Astrocyte (in vitro differentiated cells and primary cell): Measurements from ENCODE around the gene ERG28. TPM values are rescaled to one million over a fixed set of nuclear protein-coding genes. Genes with fewer than 3 reads are reported as not detected.

Experiments used
- DNase-seq: peaks from one replicate; pipeline ENCODE4 v3.0.0-alpha.2; 2010; ENCODE audit warnings: low read depth
- FAIRE-seq: peaks from 2 replicates; lab custom pipeline; 2011; peaks lifted over from hg19 to GRCh38; lab: Jason Lieb, UNC
- H2AFZ ChIP-seq: 2 replicates; pipeline ENCODE4 v1.6.0; 2012; ENCODE audit warnings: low read depth, low read length, inconsistent platforms
- H3K27ac ChIP-seq: 2 replicates; pipeline ENCODE4 v1.5.1; 2011; ENCODE audit warnings: low read depth, low read length, inconsistent platforms
- H3K27me3 ChIP-seq: 2 replicates; pipeline ENCODE4 v1.6.0; 2011; ENCODE audit warnings: low read length, inconsistent platforms; ENCODE audit not compliant: insufficient read depth
- H3K36me3 ChIP-seq: 2 replicates; pipeline ENCODE4 v1.5.1; 2011; ENCODE audit warnings: low read length, inconsistent platforms; ENCODE audit not compliant: insufficient read depth
- H3K4me1 ChIP-seq: 2 replicates; pipeline ENCODE4 v1.5.1; 2011; ENCODE audit warnings: low read length, inconsistent platforms; ENCODE audit not compliant: insufficient read depth
- H3K4me2 ChIP-seq: 2 replicates; pipeline ENCODE4 v1.6.0; 2012; ENCODE audit warnings: low read length, inconsistent platforms
- H3K4me3 ChIP-seq: 2 replicates; pipeline ENCODE4 v1.5.1; 2011; ENCODE audit warnings: low read depth, mild to moderate bottlenecking, low read length, inconsistent platforms; ENCODE audit not compliant: insufficient read depth
- H3K79me2 ChIP-seq: 2 replicates; pipeline ENCODE4 v1.6.0; 2012; ENCODE audit warnings: mild to moderate bottlenecking, low read length, inconsistent platforms; ENCODE audit not compliant: insufficient read depth
- H3K9ac ChIP-seq: 2 replicates; pipeline ENCODE4 v1.6.0; 2012; ENCODE audit warnings: mild to moderate bottlenecking, low read length, inconsistent platforms
- H3K9me3 ChIP-seq: 2 replicates; pipeline ENCODE4 v1.5.1; 2012; ENCODE audit warnings: low read depth, mild to moderate bottlenecking, low read length, inconsistent platforms; ENCODE audit not compliant: insufficient read depth
- H4K20me1 ChIP-seq: 2 replicates; pipeline ENCODE4 v1.6.0; 2012; ENCODE audit warnings: low read length, inconsistent platforms; ENCODE audit not compliant: insufficient read depth
- H3K27ac Mint-ChIP-seq: one replicate; pipeline ENCODE4 v1.8.0; 2021; ENCODE audit warnings: mild to moderate bottlenecking, mixed read lengths; ENCODE audit not compliant: unreplicated experiment
- H3K27me3 Mint-ChIP-seq: one replicate; pipeline ENCODE4 v1.8.0; 2021; ENCODE audit warnings: low read depth, mixed read lengths; ENCODE audit not compliant: unreplicated experiment
- H3K36me3 Mint-ChIP-seq: one replicate; pipeline ENCODE4 v1.8.0; 2021; ENCODE audit warnings: low read depth, mixed read lengths; ENCODE audit not compliant: unreplicated experiment
- H3K4me1 Mint-ChIP-seq: one replicate; pipeline ENCODE4 v1.8.0; 2021; ENCODE audit warnings: low read depth, mixed read lengths; ENCODE audit not compliant: unreplicated experiment
- H3K4me3 Mint-ChIP-seq: one replicate; pipeline ENCODE4 v1.8.0; 2021; ENCODE audit warnings: mild to moderate bottlenecking, moderate library complexity, mixed read lengths; ENCODE audit not compliant: unreplicated experiment
- H3K9me3 Mint-ChIP-seq: one replicate; pipeline ENCODE4 v1.8.0; 2021; ENCODE audit warnings: mild to moderate bottlenecking, mixed read lengths; ENCODE audit not compliant: unreplicated experiment
- EZH2 ChIP-seq: IDR thresholded peaks from 2 replicates; pipeline ENCODE4 v1.6.1; 2012; ENCODE audit warnings: mild to moderate bottlenecking, low read length, inconsistent platforms; ENCODE audit not compliant: insufficient read depth
- total RNA-seq: library from RNA; stranded (reverse); gene quantifications from 2 replicates; pipeline ENCODE4 v1.2.1, GENCODE V29; 2021
- TF ChIP-seq, protein P1 (sequence below): IDR thresholded peaks from 2 replicates; pipeline ENCODE4 v1.5.1; 2011; ENCODE audit warnings: low read depth, mild to moderate bottlenecking, inconsistent platforms, low read length, moderate library complexity; ENCODE audit not compliant: insufficient read depth

Gene ERG28
- total RNA-seq, 1 donor from 2014 or later, result 23.1 TPM

DNA sequence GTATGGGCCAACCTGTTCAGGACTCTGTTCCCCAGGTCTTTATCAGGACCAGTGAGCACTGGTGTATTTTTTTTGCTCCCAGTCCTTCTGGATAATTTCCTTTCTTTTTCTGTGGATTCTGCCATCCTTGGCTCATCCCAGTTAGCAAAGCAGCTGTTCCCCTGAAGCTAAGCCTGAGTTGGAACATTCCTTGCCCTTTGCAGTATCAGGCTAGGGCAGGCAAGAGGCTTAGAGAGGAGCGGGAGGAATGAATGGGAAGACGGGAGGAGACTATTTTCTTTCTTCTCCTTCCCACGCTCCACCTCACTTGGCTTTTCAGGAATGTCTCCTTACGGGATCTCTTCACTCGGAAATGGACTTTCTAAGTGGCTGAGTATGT is 29.2 kb downstream of the ERG28 start:
- Histone ChIP-seq H3K9ac (no peak overlapping the region), H3K4me2 (no peak overlapping the region)
- no peaks in the 10 kb centered on the region for H3K27me3 Mint-ChIP-seq

DNA sequence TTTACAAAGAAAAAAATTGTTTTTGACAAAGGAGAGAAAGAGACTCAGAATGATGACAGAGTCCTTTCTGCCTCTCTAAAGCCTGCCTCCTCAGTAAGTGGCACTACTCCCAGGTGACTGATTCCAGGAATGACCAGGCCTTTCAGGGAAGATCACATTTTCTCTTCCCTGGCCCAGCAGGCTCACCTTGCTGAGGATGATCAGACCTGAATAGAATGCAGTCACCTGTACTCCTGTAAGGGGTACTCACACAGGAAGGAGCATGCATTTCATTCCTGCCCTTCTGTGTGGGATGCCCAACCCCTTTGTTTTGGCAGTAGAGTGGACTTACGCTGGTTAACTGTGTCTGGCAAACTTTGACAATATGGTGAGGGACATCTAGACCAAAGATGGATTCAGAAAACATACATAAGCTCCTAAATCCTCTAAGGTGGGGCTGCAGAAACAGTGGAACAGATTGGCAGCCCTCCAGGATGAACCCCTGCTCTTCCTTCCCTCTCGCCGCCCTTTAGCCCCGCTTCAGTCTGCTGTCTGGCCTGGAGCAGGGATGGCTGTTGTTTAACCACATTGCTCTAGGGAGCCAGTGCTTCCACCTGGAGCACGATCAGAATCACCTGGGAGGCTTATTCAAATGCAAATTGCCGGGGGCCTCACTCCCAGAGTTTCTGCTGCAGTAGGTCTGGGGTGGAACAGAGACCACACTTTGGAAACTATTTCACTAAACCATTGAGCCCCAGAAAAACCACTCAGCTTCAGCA is 29.8 kb downstream of the ERG28 start:
- Histone ChIP-seq H3K4me2 (no peak overlapping the region), H3K79me2 (no peaks in the 10 kb centered on the region), H3K9me3 (no peaks in the 10 kb centered on the region), H2AFZ (no peak overlapping the region), H3K4me3 (no peak overlapping the region), H3K9ac (no peak overlapping the region), H3K4me1 (no peaks in the 10 kb centered on the region), H3K36me3 (no peaks in the 10 kb centered on the region), H3K27me3 (peaks cover 5% of the 10 kb centered on the region), H4K20me1 (no peaks in the 10 kb centered on the region), H3K27ac (no peak overlapping the region)
- no peaks in the 10 kb centered on the region for H3K9me3 Mint-ChIP-seq
- peak overlapping the region; percentile 22 for H3K4me3 Mint-ChIP-seq
- FAIRE-seq (no peak), DNase-seq (no peak)
- no peak overlapping the region for H3K27ac Mint-ChIP-seq
- peaks cover 25% of the 10 kb centered on the region for H3K4me1 Mint-ChIP-seq
- H3K36me3 Mint-ChIP-seq, result peaks cover 11% of the 10 kb centered on the region
- no peaks in the 10 kb centered on the region for H3K27me3 Mint-ChIP-seq
- TF ChIP-seq EZH2, result no peak
- TF ChIP-seq, protein P1, sequence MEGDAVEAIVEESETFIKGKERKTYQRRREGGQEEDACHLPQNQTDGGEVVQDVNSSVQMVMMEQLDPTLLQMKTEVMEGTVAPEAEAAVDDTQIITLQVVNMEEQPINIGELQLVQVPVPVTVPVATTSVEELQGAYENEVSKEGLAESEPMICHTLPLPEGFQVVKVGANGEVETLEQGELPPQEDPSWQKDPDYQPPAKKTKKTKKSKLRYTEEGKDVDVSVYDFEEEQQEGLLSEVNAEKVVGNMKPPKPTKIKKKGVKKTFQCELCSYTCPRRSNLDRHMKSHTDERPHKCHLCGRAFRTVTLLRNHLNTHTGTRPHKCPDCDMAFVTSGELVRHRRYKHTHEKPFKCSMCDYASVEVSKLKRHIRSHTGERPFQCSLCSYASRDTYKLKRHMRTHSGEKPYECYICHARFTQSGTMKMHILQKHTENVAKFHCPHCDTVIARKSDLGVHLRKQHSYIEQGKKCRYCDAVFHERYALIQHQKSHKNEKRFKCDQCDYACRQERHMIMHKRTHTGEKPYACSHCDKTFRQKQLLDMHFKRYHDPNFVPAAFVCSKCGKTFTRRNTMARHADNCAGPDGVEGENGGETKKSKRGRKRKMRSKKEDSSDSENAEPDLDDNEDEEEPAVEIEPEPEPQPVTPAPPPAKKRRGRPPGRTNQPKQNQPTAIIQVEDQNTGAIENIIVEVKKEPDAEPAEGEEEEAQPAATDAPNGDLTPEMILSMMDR, result no peak

More for the DNA sequence above, 29.2 kb downstream of the ERG28 start:
- no peak for TF ChIP-seq EZH2
- TF ChIP-seq, protein P1, result no peak
- Histone ChIP-seq H3K4me3 (no peak overlapping the region), H3K27me3 (peaks cover 5% of the 10 kb centered on the region), H3K27ac (no peak overlapping the region), H3K79me2 (no peaks in the 10 kb centered on the region), H3K36me3 (no peaks in the 10 kb centered on the region), H4K20me1 (no peaks in the 10 kb centered on the region), H3K9me3 (no peaks in the 10 kb centered on the region), H2AFZ (no peak overlapping the region), H3K4me1 (peaks cover 3% of the 10 kb centered on the region)
- Mint-ChIP-seq H3K4me3 (no peak overlapping the region), H3K27ac (no peak overlapping the region), H3K4me1 (peaks cover 28% of the 10 kb centered on the region), H3K9me3 (no peaks in the 10 kb centered on the region), H3K36me3 (peaks cover 11% of the 10 kb centered on the region)
- FAIRE-seq, result no peak
- peak; percentile 43 for DNase-seq

DNA sequence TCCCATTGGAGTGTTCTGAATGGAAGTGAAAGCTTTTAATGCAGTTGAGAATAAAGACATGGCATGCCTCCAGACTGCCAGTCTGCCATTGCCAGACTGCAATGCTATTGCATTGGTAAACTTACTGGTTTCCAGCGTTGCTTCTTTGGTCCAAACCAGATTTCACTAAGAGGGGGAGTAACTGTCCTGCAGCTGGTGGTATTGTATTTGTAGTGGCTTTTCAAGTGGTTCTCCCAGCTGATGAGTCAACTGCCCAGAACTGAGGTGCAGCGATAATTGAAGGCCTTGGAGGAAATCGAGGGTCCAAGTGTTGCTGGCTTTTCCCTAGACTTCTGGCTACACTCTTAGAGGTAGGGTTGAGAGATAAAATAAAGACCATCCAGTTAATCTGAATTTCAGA is 31.9 kb downstream of the ERG28 start:
- DNase-seq, result peak; percentile 36
- H3K4me1 Mint-ChIP-seq, result peaks cover 20% of the 10 kb centered on the region

More for the DNA sequence above, 31.9 kb downstream of the ERG28 start:
- no peaks in the 10 kb centered on the region for H3K36me3 ChIP-seq
- peaks cover 5% of the 10 kb centered on the region for H3K27me3 ChIP-seq
- no peak for TF ChIP-seq EZH2
- TF ChIP-seq, protein P1, result no peak
- Mint-ChIP-seq H3K27ac (no peak overlapping the region), H3K36me3 (peaks cover 4% of the 10 kb centered on the region), H3K27me3 (no peaks in the 10 kb centered on the region), H3K4me3 (no peak overlapping the region), H3K9me3 (no peaks in the 10 kb centered on the region)
- no peak overlapping the region for H3K4me3 ChIP-seq
- no peaks in the 10 kb centered on the region for H3K79me2 ChIP-seq
- no peaks in the 10 kb centered on the region for H4K20me1 ChIP-seq
- no peak for FAIRE-seq
- no peaks in the 10 kb centered on the region for H3K4me1 ChIP-seq
- no peak overlapping the region for H2AFZ ChIP-seq
- no peak overlapping the region for H3K27ac ChIP-seq
- H3K9me3 ChIP-seq, result no peaks in the 10 kb centered on the region
- H3K9ac ChIP-seq, result no peak overlapping the region
- no peak overlapping the region for H3K4me2 ChIP-seq
